ENCODE data around the gene KCNMA1. TPM values are rescaled to one million over a fixed set of nuclear protein-coding genes. Genes with fewer than 3 reads are reported as not detected.

The KCNMA1 gene
- total and polyA plus RNA-seq, 8 donors: 2.8 to 21.1 (median 4.3) TPM

- Histone ChIP-seq H3K27me3 (peaks cover 0 to 35% of the 10 kb centered on the region in 2 donors), H3K4me1 (no peaks in the 10 kb centered on the region), H3K36me3 (no peaks in the 10 kb centered on the region), H3K4me3 (no peak overlapping the region), H3K27ac (no peak overlapping the region), H3K9me3 (peaks cover 0 to 8% of the 10 kb centered on the region in 2 donors)
- TF ChIP-seq CTCF (IDR thresholded peaks at IDR 0.05): no peak
- no peak for DNase-seq
- intact Hi-C loops (cut with DNase I): loop anchor here (5.0 to 10.0 kb wide), 3 partner anchors 255 to 477 kb away; no protein-coding TSS in a partner anchor
- no peak for ATAC-seq
These were observed 12.0 kb upstream of the KCNMA1 start for GRCh38 chr10:77649333-77650331.

- no peak overlapping the region for H3K4me3 ChIP-seq
- peaks cover 0 to 46% of the 10 kb centered on the region in 2 donors for H3K27me3 ChIP-seq
- DNase-seq: no peak
- no peaks in the 10 kb centered on the region for H3K4me1 ChIP-seq
- H3K9me3 ChIP-seq: peaks cover 0 to 7% of the 10 kb centered on the region in 2 donors
- no peaks in the 10 kb centered on the region for H3K36me3 ChIP-seq
- intact Hi-C loops (cut with DNase I): loop anchor here (5.0 to 10.0 kb wide), 3 partner anchors 254 to 476 kb away; no protein-coding TSS in a partner anchor
- TF ChIP-seq CTCF (IDR thresholded peaks at IDR 0.05): no peak
- ATAC-seq: no peak
- no peak overlapping the region for H3K27ac ChIP-seq
These were observed 10.9 kb upstream of the KCNMA1 start for GRCh38 chr10:77648472-77648871.

- ATAC-seq: no peak
- intact Hi-C loops (cut with DNase I): loop anchor here (5.0 to 10.0 kb wide), 3 partner anchors 253 to 475 kb away; no protein-coding TSS in a partner anchor
- no peak for DNase-seq
- Histone ChIP-seq H3K36me3 (no peaks in the 10 kb centered on the region), H3K27me3 (peaks cover 0 to 50% of the 10 kb centered on the region in 2 donors), H3K9me3 (peaks cover 0 to under 1% of the 10 kb centered on the region in 2 donors), H3K4me3 (no peak overlapping the region), H3K27ac (no peak overlapping the region), H3K4me1 (no peaks in the 10 kb centered on the region)
- TF ChIP-seq CTCF (IDR thresholded peaks at IDR 0.05): no peak
These were observed 10.1 kb upstream of the KCNMA1 start for GRCh38 chr10:77647543-77648293.

- H3K27me3 ChIP-seq: peaks cover 0 to 71% of the 10 kb centered on the region in 2 donors
- H3K36me3 ChIP-seq: no peaks in the 10 kb centered on the region
- H3K4me1 ChIP-seq: peaks cover 0 to 5% of the 10 kb centered on the region in 2 donors
- DNase-seq: no peak
- ATAC-seq: no peak
- no peaks in the 10 kb centered on the region for H3K9me3 ChIP-seq
- intact Hi-C loops (cut with DNase I): loop anchor here (5.0 to 10.0 kb wide), 3 partner anchors 250 to 472 kb away; no protein-coding TSS in a partner anchor
- no peak overlapping the region for H3K4me3 ChIP-seq
- no peak overlapping the region for H3K27ac ChIP-seq
- TF ChIP-seq CTCF (IDR thresholded peaks at IDR 0.05): no peak
These were observed 7.1 kb upstream of the KCNMA1 start for GRCh38 chr10:77644557-77645243.

Measured in left lung (tissue), 10 donors.